HG02973 (cell line): ENCODE data around the gene DAZAP1.

Source experiments
- ATAC-seq: cut with Tn5 transposase; IDR thresholded peaks from one replicate; pipeline ENCODE4 v1.9.1; 2021; ENCODE audit warnings: moderate library complexity; ENCODE audit not compliant: unreplicated experiment

DAZAP1 gene

GRCh38 chr19:1424192-1424955 lies 17.0 kb downstream of the DAZAP1 start:
- ATAC-seq: no peak

- no peak for ATAC-seq
Measured at GRCh38 chr19:1425102-1425837, 17.9 kb downstream of the DAZAP1 start.

GRCh38 chr19:1425902-1426301 lies 18.5 kb downstream of the DAZAP1 start:
- no peak for ATAC-seq

- no peak for ATAC-seq
Measured at GRCh38 chr19:1426736-1427135, 19.4 kb downstream of the DAZAP1 start.

GRCh38 chr19:1427221-1427920 lies 20.0 kb downstream of the DAZAP1 start:
- no peak for ATAC-seq

- ATAC-seq: no peak
Measured at GRCh38 chr19:1428738-1429391, 21.5 kb downstream of the DAZAP1 start.

- no peak for ATAC-seq
Measured at GRCh38 chr19:1429750-1430149, 22.4 kb downstream of the DAZAP1 start.

- ATAC-seq: no peak
Measured at GRCh38 chr19:1430246-1430645, 22.9 kb downstream of the DAZAP1 start.

GRCh38 chr19:1431759-1432506 lies 24.5 kb downstream of the DAZAP1 start:
- no peak for ATAC-seq

- ATAC-seq: no peak
Measured at GRCh38 chr19:1432507-1432887, 25.1 kb downstream of the DAZAP1 start.

GRCh38 chr19:1433119-1434039 lies 26.0 kb downstream of the DAZAP1 start:
- ATAC-seq: no peak

GRCh38 chr19:1434040-1434366 lies 26.6 kb downstream of the DAZAP1 start:
- no peak for ATAC-seq

- ATAC-seq: no peak
Measured at GRCh38 chr19:1434577-1435060, 27.2 kb downstream of the DAZAP1 start.

GRCh38 chr19:1435378-1435989 lies 28.1 kb downstream of the DAZAP1 start:
- no peak for ATAC-seq

- ATAC-seq: no peak
Measured at GRCh38 chr19:1437609-1438008, 30.2 kb downstream of the DAZAP1 start.

GRCh38 chr19:1438035-1438932 lies 30.9 kb downstream of the DAZAP1 start, which contains the start of gene RPS15:
TSS of gene RPS15 (plus strand) at chr19:1438396. CDS start at chr19:1438426, 30 bp downstream.
- peak; percentile 72 for ATAC-seq

- ATAC-seq: no peak
Measured at GRCh38 chr19:1438933-1439354, 31.6 kb downstream of the DAZAP1 start.
